T-helper 2 cell (primary cell): ENCODE data around the gene ENOX2.

Source experiments
- DNase-seq, 5 experiments: peaks; one replicate each; pipeline versions ENCODE4 v3.0.0 to v3.0.0-alpha.2; 2012 to 2022

ENOX2 gene

DNA sequence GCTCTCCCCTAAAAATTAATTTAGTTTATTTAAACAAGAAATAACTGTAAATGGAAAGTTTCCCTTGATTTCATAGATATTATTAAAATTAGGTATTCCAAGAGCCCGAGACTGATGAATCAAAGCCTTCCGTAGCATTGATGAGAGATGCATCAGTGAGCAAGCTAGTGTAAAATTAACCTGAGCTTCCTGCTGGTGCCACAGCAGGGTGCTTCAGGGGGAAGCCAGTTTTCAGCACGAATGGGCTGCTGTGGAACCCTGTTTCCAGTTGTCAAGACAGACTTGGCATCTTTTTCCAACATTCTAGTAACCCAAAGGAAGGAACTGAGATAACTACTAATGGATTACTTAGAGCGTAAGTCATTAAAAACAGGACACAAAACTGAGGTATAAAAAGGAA, 279.5 kb downstream of the ENOX2 start:
- no peak for DNase-seq

GRCh38 chrX:130615941-130616340, 287.1 kb downstream of the ENOX2 start:
- DNase-seq: no peak

GRCh38 chrX:130607431-130607830, 295.6 kb downstream of the ENOX2 start:
- no peak for DNase-seq

DNA sequence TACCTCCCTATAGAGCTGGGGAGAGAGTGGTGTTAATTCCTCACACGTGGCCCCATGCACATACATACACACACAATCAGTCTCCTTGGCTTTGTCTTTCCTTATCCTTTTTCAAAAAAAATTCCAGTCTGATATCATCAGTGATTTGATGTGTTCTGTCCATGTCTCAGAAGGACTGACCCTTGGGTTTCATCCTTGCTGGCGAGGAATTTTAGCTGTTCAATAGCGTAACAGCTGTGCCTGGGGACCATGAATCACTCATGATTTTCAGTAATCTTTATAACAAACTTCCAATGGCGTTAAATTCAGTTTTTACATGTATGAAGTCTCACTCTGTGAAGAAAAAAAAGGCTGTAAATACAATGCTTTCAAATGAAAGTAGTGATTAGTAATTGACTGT, 296.6 kb downstream of the ENOX2 start:
- DNase-seq: no peak

- no peak for DNase-seq
Observed at GRCh38 chrX:130604882-130605281, 298.1 kb downstream of the ENOX2 start.

GRCh38 chrX:130594453-130594916, 308.5 kb downstream of the ENOX2 start:
- no peak for DNase-seq

- DNase-seq: no peak
Observed at GRCh38 chrX:130593911-130594310, 309.1 kb downstream of the ENOX2 start.

GRCh38 chrX:130592204-130592603, 310.8 kb downstream of the ENOX2 start:
- DNase-seq: no peak

DNA sequence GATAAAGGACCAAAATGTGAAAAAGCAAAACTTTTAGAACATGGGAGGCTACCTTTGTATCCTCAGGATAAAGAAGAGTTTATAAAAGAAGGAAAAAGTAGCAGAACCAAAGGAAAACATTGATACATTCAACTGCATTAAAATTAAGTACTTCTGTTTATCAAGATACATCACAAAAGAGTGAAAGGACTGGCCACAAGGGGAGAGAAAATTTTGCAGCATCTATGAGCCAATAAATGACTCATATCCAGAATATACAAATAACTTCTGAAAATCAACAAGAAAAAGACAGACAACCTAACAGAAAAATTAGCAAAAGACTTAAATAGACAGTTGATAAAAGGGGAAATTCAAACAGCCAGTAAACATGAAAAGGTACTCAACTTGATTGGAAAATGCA, 324.1 kb downstream of the ENOX2 start:
- no peak for DNase-seq

DNA sequence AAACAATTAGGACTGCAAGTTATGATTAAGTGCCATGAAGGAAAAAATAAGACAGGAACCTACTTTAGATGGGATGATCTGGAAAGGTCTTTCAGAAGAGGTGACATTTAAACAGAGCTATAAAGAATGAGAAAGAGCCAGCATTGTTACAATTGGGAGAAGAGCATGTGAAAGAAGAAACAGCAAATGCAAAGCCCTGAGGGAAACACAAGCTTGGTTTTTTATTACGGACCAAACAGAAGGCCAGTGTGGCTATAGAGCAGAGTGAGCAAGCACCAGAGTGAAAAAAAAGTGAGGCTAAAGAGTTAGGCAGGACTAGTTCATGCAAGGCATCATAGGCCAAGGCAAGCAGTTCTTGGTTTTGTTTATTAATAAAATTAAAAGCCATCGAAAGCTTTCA, 325.6 kb downstream of the ENOX2 start:
- no peak for DNase-seq

DNA sequence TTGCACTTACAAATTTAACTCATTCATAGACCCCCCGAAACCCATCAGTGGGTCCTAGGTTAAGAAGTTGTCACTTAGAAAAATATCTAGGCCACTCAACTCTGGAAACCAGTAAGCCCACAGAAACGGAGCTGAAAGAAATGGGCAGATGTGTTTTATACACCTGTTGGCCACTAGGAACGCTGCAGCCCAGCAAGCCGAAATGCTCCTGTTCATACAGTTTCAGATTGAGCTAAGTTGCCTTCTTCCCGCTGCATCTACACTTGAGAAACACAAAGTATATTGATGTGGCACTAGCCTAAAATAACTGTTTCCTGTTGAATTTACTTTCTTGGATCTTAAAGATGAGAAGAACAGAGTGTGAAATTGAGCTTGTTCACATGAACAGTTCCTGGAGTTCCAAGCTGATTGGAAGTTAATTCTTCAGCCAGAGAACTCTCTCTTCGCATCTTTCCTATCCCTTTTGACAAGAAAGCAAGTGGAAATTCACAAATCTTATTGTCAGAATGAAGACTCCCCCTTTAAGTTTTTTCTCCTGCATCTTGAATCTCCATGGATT, 327.1 kb downstream of the ENOX2 start:
- peak in 1 of 5 experiments; percentile 49 for DNase-seq
